ENCODE results near the gene MAOB. TPM values are rescaled to one million over a fixed set of nuclear protein-coding genes. Genes with fewer than 3 reads are reported as not detected.

Gene MAOB
- total RNA-seq, 1 experiment from 2014 or later = 0.34 TPM

DNA sequence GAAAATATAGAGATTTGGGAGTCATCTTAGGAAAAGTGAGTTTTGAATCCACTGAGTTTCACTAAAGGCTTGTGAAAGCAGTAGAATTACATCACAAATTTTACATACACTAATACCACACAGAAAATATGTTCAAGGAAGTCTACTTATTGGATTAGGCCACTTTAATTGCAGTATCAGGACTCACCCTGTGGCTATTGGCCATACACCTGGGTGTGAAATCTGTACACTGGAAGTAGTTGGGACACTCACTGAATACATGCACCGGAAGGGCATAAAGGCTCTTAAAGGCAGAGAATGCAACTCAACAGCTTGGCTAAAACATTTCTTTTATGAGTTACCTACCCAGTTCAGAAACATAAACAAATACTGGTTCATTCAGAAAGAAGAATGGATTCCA, 19.8 kb downstream of the MAOB start:
- ChIA-PET POLR2A (no interaction called here), CTCF (no interaction called here)
- Histone ChIP-seq H3K9me3 (no peaks in the 10 kb centered on the region), H3K27me3 (replicated peaks; ENCODE audit: control insufficient read depth, insufficient read depth, low read length) (no peaks in the 10 kb centered on the region), H3K4me3 (ENCODE audit: low read depth, low read length) (no peak overlapping the region), H3K36me3 (ENCODE audit: control insufficient read depth, insufficient read depth, low read length) (no peaks in the 10 kb centered on the region), H3K4me1 (no peaks in the 10 kb centered on the region)
- no TSS peak for BruUV-seq (replicated peaks)
- Mint-ChIP-seq H3K27me3 (ENCODE audit: insufficient read depth, unreplicated experiment) (peaks cover 4% of the 10 kb centered on the region), H3K27ac (ENCODE audit: unreplicated experiment) (no peak overlapping the region), H3K4me3 (ENCODE audit: unreplicated experiment) (no peak overlapping the region), H3K4me1 (ENCODE audit: low read depth, unreplicated experiment) (no peaks in the 10 kb centered on the region), H3K9me3 (ENCODE audit: unreplicated experiment) (no peaks in the 10 kb centered on the region), H3K36me3 (ENCODE audit: insufficient read depth, unreplicated experiment) (no peaks in the 10 kb centered on the region)
- intact Hi-C loops (cut with micrococcal nuclease; ENCODE audit: unreplicated experiment) = no loop called here
- no peak for DNase-seq
- TF ChIP-seq CTCF (IDR thresholded peaks at IDR 0.05; ENCODE audit: insufficient read depth in 1 of 2, low read depth in 1 of 2, low read length in 1 of 2, severe bottlenecking in 1 of 2, unreplicated experiment in 1 of 2) = no peak

GRCh38 chrX:43861750-43862149, 20.5 kb downstream of the MAOB start:
- no TSS peak for BruUV-seq (replicated peaks)

DNA sequence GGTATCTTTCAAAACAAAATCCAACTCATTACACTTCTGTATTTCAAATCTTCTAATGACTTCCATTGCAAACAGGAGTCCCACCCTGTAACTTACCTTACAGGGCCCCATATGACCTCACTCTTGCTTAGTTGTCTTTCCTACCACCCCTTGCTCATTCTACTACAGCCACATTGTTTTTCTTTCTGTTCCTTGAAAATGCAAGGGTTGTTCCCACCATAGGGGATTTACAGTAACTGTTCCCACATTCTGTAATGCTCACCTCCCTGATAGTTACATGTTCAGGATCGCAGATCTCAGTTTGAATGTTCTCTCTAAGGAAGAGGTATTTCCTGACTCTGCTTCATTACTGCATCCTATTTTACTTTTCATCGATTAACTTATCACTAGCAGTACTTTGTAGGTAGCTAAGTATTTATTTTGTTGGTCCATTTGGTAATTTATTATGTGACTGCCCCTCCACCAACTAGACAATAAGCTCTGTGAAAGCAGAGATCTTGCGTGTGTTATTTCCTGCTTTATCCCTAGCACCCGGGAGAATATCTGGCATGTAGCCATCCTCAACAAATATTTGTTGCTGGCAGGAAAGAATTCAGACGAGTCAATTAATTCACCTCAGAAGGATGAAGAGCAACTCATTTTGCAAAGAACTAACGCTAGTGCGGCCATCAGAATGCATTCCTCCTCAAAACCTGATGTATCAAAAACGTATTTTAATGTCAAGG, 21.4 kb downstream of the MAOB start:
- DNase-seq = no peak
- no TSS peak for BruUV-seq (replicated peaks)
- Histone ChIP-seq H3K4me1 (no peaks in the 10 kb centered on the region), H3K36me3 (ENCODE audit: control insufficient read depth, insufficient read depth, low read length) (no peaks in the 10 kb centered on the region), H3K27me3 (replicated peaks; ENCODE audit: control insufficient read depth, insufficient read depth, low read length) (no peaks in the 10 kb centered on the region), H3K9me3 (no peaks in the 10 kb centered on the region), H3K4me3 (ENCODE audit: low read depth, low read length) (no peak overlapping the region)
- intact Hi-C loops (cut with micrococcal nuclease; ENCODE audit: unreplicated experiment) = no loop called here
- POLR2A ChIA-PET = no interaction called here
- Mint-ChIP-seq H3K27ac (ENCODE audit: unreplicated experiment) (no peak overlapping the region), H3K36me3 (ENCODE audit: insufficient read depth, unreplicated experiment) (no peaks in the 10 kb centered on the region), H3K27me3 (ENCODE audit: insufficient read depth, unreplicated experiment) (peaks cover 4% of the 10 kb centered on the region), H3K9me3 (ENCODE audit: unreplicated experiment) (no peaks in the 10 kb centered on the region), H3K4me3 (ENCODE audit: unreplicated experiment) (no peak overlapping the region), H3K4me1 (ENCODE audit: low read depth, unreplicated experiment) (no peaks in the 10 kb centered on the region)
- CTCF ChIA-PET = no interaction called here
- TF ChIP-seq CTCF (IDR thresholded peaks at IDR 0.05; ENCODE audit: insufficient read depth in 1 of 2, low read depth in 1 of 2, low read length in 1 of 2, severe bottlenecking in 1 of 2, unreplicated experiment in 1 of 2) = no peak

More at GRCh38 chrX:43861750-43862149, 20.5 kb downstream of the MAOB start:
- no peak overlapping the region for H3K4me3 ChIP-seq (ENCODE audit: low read depth, low read length)
- H3K4me1 ChIP-seq = no peaks in the 10 kb centered on the region
- no peaks in the 10 kb centered on the region for H3K36me3 Mint-ChIP-seq (ENCODE audit: insufficient read depth, unreplicated experiment)
- H3K9me3 ChIP-seq = no peaks in the 10 kb centered on the region
- H3K27me3 ChIP-seq (replicated peaks; ENCODE audit: control insufficient read depth, insufficient read depth, low read length) = no peaks in the 10 kb centered on the region
- H3K4me1 Mint-ChIP-seq (ENCODE audit: low read depth, unreplicated experiment) = no peaks in the 10 kb centered on the region
- peaks cover 4% of the 10 kb centered on the region for H3K27me3 Mint-ChIP-seq (ENCODE audit: insufficient read depth, unreplicated experiment)
- DNase-seq = no peak
- ChIA-PET CTCF (no interaction called here), POLR2A (no interaction called here)
- no peak overlapping the region for H3K27ac Mint-ChIP-seq (ENCODE audit: unreplicated experiment)
- no peaks in the 10 kb centered on the region for H3K9me3 Mint-ChIP-seq (ENCODE audit: unreplicated experiment)
- no peak overlapping the region for H3K4me3 Mint-ChIP-seq (ENCODE audit: unreplicated experiment)
- no peaks in the 10 kb centered on the region for H3K36me3 ChIP-seq (ENCODE audit: control insufficient read depth, insufficient read depth, low read length)
- intact Hi-C loops (cut with micrococcal nuclease; ENCODE audit: unreplicated experiment) = no loop called here
- no peak for TF ChIP-seq CTCF (IDR thresholded peaks at IDR 0.05; ENCODE audit: insufficient read depth in 1 of 2, low read depth in 1 of 2, low read length in 1 of 2, severe bottlenecking in 1 of 2, unreplicated experiment in 1 of 2)
